HFF-Myc (cell line): Measurements from ENCODE around the gene DIPK1C.

Experiments
- DNase-seq: peaks from one replicate; pipeline ENCODE4 v3.0.0-alpha.2; 2011; ENCODE audit warnings: low read depth; ENCODE audit errors: extremely low read depth
- H3K4me3 ChIP-seq: replicated peaks from 2 replicates; pipeline ENCODE4 v1.5.1; 2011; ENCODE audit warnings: low read depth, mild to moderate bottlenecking, control low read depth, low read length
- TF ChIP-seq, protein P1 (sequence below): IDR thresholded peaks from 2 replicates; pipeline ENCODE4 v1.5.1; 2012; ENCODE audit warnings: mild to moderate bottlenecking, low read depth, low read length, control low read depth; ENCODE audit errors: missing control alignments

DIPK1C gene

DNA sequence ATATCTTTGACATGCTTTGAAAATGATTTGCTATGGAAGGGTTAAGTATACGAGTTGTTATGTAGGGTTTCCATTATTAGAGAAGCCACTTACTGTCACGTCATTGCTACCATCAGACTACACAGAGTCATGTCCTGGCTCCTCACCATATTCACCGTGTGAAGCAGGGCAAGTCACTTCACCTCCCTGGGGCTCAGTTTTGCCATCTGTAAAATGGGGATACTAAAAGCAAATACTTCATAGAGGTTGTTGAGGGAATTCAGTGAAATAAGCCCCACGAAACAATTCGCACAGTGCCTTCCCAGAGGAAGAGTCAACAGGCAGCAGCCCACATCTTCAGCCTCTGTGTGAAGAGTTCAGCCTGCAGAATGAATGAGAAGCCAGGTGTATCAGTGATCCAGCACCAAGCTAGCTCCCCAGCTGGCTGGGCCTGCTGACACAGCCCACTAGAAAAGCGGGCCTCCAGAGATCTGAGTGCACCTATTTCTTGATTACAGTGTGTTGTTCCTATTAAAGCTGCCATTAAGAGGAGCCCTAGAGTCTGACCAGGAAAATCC lies 3.4 kb downstream of the DIPK1C start:
- no peak overlapping the region for H3K4me3 ChIP-seq
- TF ChIP-seq, protein P1, sequence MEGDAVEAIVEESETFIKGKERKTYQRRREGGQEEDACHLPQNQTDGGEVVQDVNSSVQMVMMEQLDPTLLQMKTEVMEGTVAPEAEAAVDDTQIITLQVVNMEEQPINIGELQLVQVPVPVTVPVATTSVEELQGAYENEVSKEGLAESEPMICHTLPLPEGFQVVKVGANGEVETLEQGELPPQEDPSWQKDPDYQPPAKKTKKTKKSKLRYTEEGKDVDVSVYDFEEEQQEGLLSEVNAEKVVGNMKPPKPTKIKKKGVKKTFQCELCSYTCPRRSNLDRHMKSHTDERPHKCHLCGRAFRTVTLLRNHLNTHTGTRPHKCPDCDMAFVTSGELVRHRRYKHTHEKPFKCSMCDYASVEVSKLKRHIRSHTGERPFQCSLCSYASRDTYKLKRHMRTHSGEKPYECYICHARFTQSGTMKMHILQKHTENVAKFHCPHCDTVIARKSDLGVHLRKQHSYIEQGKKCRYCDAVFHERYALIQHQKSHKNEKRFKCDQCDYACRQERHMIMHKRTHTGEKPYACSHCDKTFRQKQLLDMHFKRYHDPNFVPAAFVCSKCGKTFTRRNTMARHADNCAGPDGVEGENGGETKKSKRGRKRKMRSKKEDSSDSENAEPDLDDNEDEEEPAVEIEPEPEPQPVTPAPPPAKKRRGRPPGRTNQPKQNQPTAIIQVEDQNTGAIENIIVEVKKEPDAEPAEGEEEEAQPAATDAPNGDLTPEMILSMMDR: no peak
- no peak for DNase-seq

DNA sequence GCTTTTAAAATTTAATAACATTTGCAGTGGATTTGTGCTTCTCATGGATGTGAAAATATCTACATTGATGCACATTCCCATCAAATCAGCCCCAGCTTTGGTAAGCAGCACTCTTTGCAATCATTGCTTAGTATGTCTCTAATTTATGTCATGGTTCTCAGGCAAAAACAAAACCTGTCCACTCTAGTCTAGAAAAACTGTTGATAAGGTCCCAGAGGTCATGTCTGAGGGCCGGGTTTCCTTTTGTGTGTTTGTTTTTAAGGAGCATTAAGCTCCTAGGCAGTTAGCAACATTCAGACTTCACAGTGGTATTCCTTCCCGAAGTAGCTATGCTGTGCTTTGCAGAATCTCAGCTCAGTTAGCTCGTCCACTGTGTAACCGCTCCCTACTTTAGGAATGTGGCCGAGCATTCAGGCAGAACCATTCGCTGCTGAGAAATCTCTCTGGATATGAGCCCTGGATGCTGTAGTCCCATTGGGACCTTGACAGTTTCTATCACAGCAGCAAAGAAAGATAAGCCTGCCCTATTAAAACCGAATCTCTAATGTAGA lies 4.0 kb downstream of the DIPK1C start:
- no peak overlapping the region for H3K4me3 ChIP-seq
- TF ChIP-seq, protein P1: no peak
- no peak for DNase-seq

DNA sequence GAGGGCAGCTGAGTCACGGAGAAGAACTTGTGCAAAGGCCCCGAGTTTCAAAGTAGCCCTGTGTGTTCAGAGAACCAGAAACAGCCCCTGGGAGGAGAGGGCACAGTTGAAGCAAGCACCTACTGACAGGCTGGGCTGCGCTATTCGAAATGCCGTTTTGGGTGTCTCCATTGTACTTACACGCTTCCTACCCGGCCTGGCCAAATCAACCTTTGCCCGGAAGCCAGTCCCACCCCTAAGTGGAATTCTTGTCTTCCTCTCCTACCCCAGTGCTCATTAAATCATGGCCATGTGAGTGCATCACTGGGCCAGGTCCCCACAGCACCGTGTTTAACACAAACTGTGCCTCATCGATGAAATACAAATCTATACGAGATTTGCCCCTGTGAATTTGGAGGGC lies 6.0 kb downstream of the DIPK1C start:
- DNase-seq: no peak
- TF ChIP-seq, protein P1: no peak

DNA sequence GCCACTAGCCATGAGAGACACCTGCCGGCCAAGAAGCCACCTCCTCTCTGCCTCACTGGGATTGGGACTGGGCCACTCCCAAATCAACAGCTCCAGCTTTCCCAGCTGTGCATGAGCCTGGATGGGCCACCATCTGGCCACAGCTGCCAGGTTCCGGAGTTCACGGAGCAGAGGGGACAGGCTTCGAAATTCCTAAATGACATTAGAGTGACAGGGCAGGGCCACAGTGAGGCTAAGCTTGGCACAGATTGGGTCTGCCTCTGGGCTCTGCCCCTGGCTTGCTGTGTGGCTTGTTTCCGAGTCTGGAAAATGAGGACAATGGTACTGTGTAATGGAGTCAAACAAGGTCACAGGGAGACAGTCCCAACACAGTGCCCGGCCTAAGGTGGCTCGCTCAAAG lies 6.5 kb downstream of the DIPK1C start:
- H3K4me3 ChIP-seq: no peak overlapping the region
- TF ChIP-seq, protein P1: no peak
- no peak for DNase-seq

More for the DNA sequence above, 6.0 kb downstream of the DIPK1C start:
- H3K4me3 ChIP-seq: no peak overlapping the region

DNA sequence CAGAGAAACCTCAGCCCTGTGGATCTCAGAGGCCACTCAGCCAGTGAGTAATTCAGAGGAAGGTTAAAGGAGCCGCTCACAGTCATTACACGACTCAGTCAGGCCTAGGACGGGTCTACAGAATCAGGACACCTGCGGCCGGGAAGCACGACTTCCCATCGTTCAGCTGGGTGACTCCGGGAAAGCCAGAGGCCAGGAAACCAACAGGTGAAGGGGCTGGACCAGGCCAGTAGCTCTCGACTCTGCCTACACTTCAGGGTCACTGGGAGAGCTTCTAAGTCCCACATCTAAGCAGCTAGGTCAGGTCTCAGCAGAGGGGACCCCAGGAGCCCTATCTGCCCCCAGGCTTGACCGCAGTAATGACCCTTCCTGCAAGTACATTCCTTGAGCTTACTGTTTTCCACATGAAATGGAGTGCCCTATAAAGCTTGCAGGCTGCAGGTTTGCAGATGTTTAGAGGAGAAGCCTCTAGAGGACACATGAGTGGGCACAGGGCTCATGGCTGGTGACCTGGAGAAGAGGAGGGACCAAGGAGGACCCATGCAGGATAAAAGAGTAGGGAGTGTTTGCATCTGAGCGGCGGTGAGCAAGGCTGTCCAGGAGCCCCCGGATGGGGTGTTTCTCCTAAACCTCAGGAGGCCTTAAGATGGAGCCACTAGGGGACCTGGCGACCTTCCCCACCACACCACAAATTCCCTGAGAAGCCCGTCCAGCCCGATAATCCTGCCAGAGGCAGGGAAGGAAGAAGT lies 9.5 kb downstream of the DIPK1C start:
- TF ChIP-seq, protein P1: no peak
- H3K4me3 ChIP-seq: no peak overlapping the region
- DNase-seq: no peak

DNA sequence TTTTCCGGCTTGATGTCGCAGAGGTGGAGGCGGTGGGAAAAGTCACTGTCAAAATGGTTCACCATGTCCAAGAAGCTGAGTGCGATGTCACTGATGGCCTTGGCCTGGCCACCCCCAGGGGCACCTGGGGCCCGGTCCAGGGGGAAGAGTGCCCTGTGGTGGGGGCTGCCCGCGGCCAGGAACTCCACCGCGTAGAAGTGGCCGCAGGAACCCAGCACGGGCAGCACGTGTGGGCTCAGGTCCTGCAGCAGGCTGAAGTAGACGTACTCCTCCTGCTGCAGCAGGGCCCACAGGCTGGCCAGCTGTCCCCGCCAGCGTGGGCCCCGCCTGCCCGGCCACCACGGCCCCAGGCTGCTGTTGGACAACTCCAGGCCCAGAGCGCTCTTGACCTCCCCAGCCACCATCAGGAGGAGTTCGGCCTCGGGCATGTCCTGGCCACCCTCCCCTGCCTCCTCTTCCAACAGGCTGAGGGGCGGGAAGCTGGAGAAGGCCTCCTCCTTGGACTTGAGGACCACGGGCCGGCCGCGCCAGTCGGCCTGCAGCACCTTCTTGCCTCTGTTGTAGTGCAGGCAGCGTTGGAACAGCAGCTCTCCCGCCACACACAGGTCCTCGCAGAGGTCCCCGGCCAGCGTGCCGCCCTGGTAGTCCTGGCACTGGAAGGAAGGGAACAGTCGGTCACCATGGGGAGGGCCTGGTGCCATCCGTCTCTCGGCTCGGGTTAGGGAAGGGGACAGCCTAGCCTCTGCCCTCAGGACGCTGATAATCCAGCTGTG lies 10.3 kb downstream of the DIPK1C start:
- DNase-seq: no peak
- H3K4me3 ChIP-seq: no peak overlapping the region
- TF ChIP-seq, protein P1: no peak
